K562 (cell line): ENCODE data around the gene SSR4. TPM values are rescaled to one million over a fixed set of nuclear protein-coding genes. Genes with fewer than 3 reads are reported as not detected.

ENCODE experiments used
- ATF1 ChIP-seq, 2 experiments: fragments of 450-650 bp in 1 of 2; IDR thresholded peaks; 2 replicates each; pipeline ENCODE4 v1.6.1; 2016; ENCODE audit warnings: missing compliant biosample characterization in 1 of 2, missing genetic modification characterization in 1 of 2
- CBFA2T2 ChIP-seq: fragments of 450-650 bp; conservative IDR thresholded peaks from 2 replicates; pipeline ENCODE4 v1.6.1; 2017; ENCODE audit warnings: mild to moderate bottlenecking
- CBFA2T3 ChIP-seq: fragments of 450-650 bp; IDR thresholded peaks from 2 replicates; pipeline ENCODE4 v1.6.1; 2017
- EP300 ChIP-seq: IDR thresholded peaks from 2 replicates; pipeline ENCODE4 v1.6.1; 2012; ENCODE audit warnings: low read length, improper control_type of control experiment
- EP400 ChIP-seq: fragments of 450-650 bp; IDR thresholded peaks from 2 replicates; pipeline ENCODE4 v1.6.1; 2017; ENCODE audit warnings: antibody characterized with exemption, mild to moderate bottlenecking, moderate library complexity
- GABPB2 ChIP-seq: fragments of 250-450 bp; sonication (Bioruptor Pico); conservative IDR thresholded peaks from 2 replicates; pipeline ENCODE4 v1.5.1; 2021; ENCODE audit warnings: mild to moderate bottlenecking
- GATA2 ChIP-seq: sonication (generic); formaldehyde crosslinking; IDR thresholded peaks from 2 replicates; pipeline ENCODE4 v1.4.0; 2020; ENCODE audit warnings: mild to moderate bottlenecking, missing genetic modification reagents
- MGA ChIP-seq: fragments of 450-650 bp; IDR thresholded peaks from 2 replicates; pipeline ENCODE4 v1.6.1; 2016; ENCODE audit warnings: mild to moderate bottlenecking, moderate library complexity
- PRPF4 ChIP-seq: fragments of 200-400 bp; formaldehyde crosslinking; IDR thresholded peaks from one replicate; pipeline ENCODE4 v1.6.1; 2017; ENCODE audit warnings: low read length, low read depth, mild to moderate bottlenecking; ENCODE audit not compliant: insufficient read depth, poor library complexity, severe bottlenecking
- RCOR1 ChIP-seq, 2 experiments: IDR thresholded peaks; 2 replicates each; pipeline ENCODE4 v1.6.1; 2012; ENCODE audit warnings: low read depth in 2 of 2, low read length in 2 of 2, borderline replicate concordance in 1 of 2, improper control_type of control experiment in 1 of 2
- SIN3A ChIP-seq, 2 experiments: fragments of 150-350 bp in 1 of 2; IDR thresholded peaks; 2 replicates each; pipeline ENCODE4 v1.6.1; 2011 to 2016; ENCODE audit warnings: borderline replicate concordance in 2 of 2, low read depth in 2 of 2, low read length in 2 of 2, mild to moderate bottlenecking in 2 of 2, moderate library complexity in 2 of 2; ENCODE audit not compliant: control insufficient read depth in 1 of 2
- SMARCA5 ChIP-seq: fragments of 450-650 bp; IDR thresholded peaks from 2 replicates; pipeline ENCODE4 v1.6.1; 2016
- TEAD4 ChIP-seq, 2 experiments: sonication (generic) in 1 of 2; formaldehyde crosslinking in 1 of 2; IDR thresholded peaks; 2 replicates each; pipeline versions ENCODE4 v1.6.1 to v1.8.0; 2012 to 2022; ENCODE audit warnings: borderline replicate concordance in 1 of 2, inconsistent platforms in 1 of 2, low read length in 1 of 2, mild to moderate bottlenecking in 1 of 2, missing genetic modification reagents in 1 of 2
- ZNF431 ChIP-seq: sonication (generic); formaldehyde crosslinking; IDR thresholded peaks from 2 replicates; pipeline ENCODE4 v1.8.0; 2022; ENCODE audit warnings: mild to moderate bottlenecking, missing genetic modification reagents
- ZNF707 ChIP-seq: fragments of 250-450 bp; sonication (Bioruptor Pico); conservative IDR thresholded peaks from 2 replicates; pipeline ENCODE4 v1.8.0; 2022; ENCODE audit warnings: inconsistent platforms, mild to moderate bottlenecking, moderate library complexity
- ZNF766 ChIP-seq: fragments of 200-800 bp; sonication (Bioruptor generic); conservative IDR thresholded peaks from 2 replicates; pipeline ENCODE4 v1.6.1; 2016; ENCODE audit warnings: missing genetic modification characterization, missing compliant biosample characterization
- polyA plus RNA-seq, 8 experiments: library from polyadenylated mRNA; depleted of rRNA in 4 of 8; stranded (reverse) in 5 of 8; unstranded in 3 of 8; fragments of >200 nt; fragmentation: Nextera tagmentation in 2 of 8; fragmentation: Illumina TruSeq in 1 of 8; extraction: Ambion mirVana in 2 of 8; extraction: Trizol in 1 of 8; gene quantifications; 2 replicates each; pipeline versions ENCODE4 v1.2.1 to v1.2.3, GENCODE V29; 2011 to 2014; ENCODE audit warnings: inconsistent platforms in 1 of 8, missing spikeins in 1 of 8
- total RNA-seq, 7 experiments: library from RNA; depleted of rRNA in 6 of 7; stranded (reverse); fragments of >200 nt in 6 of 7; fragmentation: Illumina TruSeq in 2 of 7; extraction: Trizol in 2 of 7; gene quantifications; 2 replicates each; pipeline versions ENCODE4 v1.2.1 to v1.2.3, GENCODE V29; 2011 to 2021; ENCODE audit warnings: low replicate concordance in 1 of 7

Gene SSR4
- total and polyA plus RNA-seq, 9 of the 15 experiments (the other 6 are each of a cell fraction or from before 2014, with no cell fraction given), result 146 to 492 (median 272) TPM

- TF ChIP-seq PRPF4 (no peak), ZNF707 (CRISPR knock-in tag) (no peak), SIN3A (IDR thresholded peaks at IDR 0.05; ENCODE audit: borderline replicate concordance in 2 of 2, control insufficient read depth in 1 of 2, low read depth in 2 of 2, low read length in 2 of 2) (no peak), ZNF766 (CRISPR knock-in tag) (0 out of 2 replicates have a peak, but pooled peaks have one; percentile 32), EP300 (peak; percentile 22; the same call in 1 of the 2 replicates), RCOR1 (IDR thresholded peaks at IDR 0.05; ENCODE audit: borderline replicate concordance in 1 of 2, low read depth in 2 of 2, low read length in 2 of 2) (peak in 1 of 2 experiments; percentile 64; a peak in 2 of 4 replicates), ZNF431 (CRISPR knock-in tag) (no peak), TEAD4 (IDR thresholded peaks at IDR 0.05; ENCODE audit: low read length) (0 out of 2 replicates have a peak, but pooled peaks have one; percentile 11), TEAD4 (CRISPR knock-in tag; IDR thresholded peaks at IDR 0.05; ENCODE audit: borderline replicate concordance) (no peak), ATF1 (CRISPR knock-in tag; IDR thresholded peaks at IDR 0.05) (no peak), ATF1 (tag; IDR thresholded peaks at IDR 0.05) (0 out of 2 replicates have a peak, but pooled peaks have one; percentile 10), GATA2 (0 out of 2 replicates have a peak, but pooled peaks have one; percentile 26), EP400 (0 out of 2 replicates have a peak, but pooled peaks have one; percentile 18), CBFA2T3 (peak; percentile 66), MGA (peak; percentile 17; the same call in 1 of the 2 replicates), GABPB2 (CRISPR knock-in tag) (no peak), SMARCA5 (no peak), CBFA2T2 (0 out of 2 replicates have a peak, but pooled peaks have one; percentile 24)
Measured at GRCh38 chrX:153791104-153791852, 3.2 kb upstream of the SSR4 start (continued).
